ENCODE measurements around the gene CLDN8.

Gene CLDN8

GRCh38 chr21:30243691-30244090, 27.8 kb upstream of the CLDN8 start:
- no peaks in the 10 kb centered on the region for H3K4me1 ChIP-seq (ENCODE audit: low read length)
- no peaks in the 10 kb centered on the region for H3K27me3 ChIP-seq (ENCODE audit: low read depth, low read length)
- no peak overlapping the region for H3K4me3 ChIP-seq (ENCODE audit: low read length)
- H3K79me2 ChIP-seq (ENCODE audit: low read length): no peaks in the 10 kb centered on the region
- no peaks in the 10 kb centered on the region for H3K9me3 ChIP-seq (ENCODE audit: insufficient read depth, low read length)
- no peak overlapping the region for H3K27ac ChIP-seq (ENCODE audit: low read length)
- H3K9ac ChIP-seq (ENCODE audit: low read length): no peak overlapping the region
- TF ChIP-seq CTCF (IDR thresholded peaks at IDR 0.05; ENCODE audit: low read depth, low read length): no peak
- no peak overlapping the region for H3K4me2 ChIP-seq (ENCODE audit: low read length)
- no peak overlapping the region for H2AFZ ChIP-seq (ENCODE audit: low read depth, low read length)
- no peaks in the 10 kb centered on the region for H3K36me3 ChIP-seq (replicated peaks; ENCODE audit: low read depth, low read length)
- no peaks in the 10 kb centered on the region for H4K20me1 ChIP-seq (ENCODE audit: insufficient read depth, low read length)

GRCh38 chr21:30240661-30241060, 24.8 kb upstream of the CLDN8 start:
- H3K4me1 ChIP-seq (ENCODE audit: low read length): no peaks in the 10 kb centered on the region
- no peaks in the 10 kb centered on the region for H3K36me3 ChIP-seq (replicated peaks; ENCODE audit: low read depth, low read length)
- H2AFZ ChIP-seq (ENCODE audit: low read depth, low read length): no peak overlapping the region
- no peak overlapping the region for H3K4me3 ChIP-seq (ENCODE audit: low read length)
- no peaks in the 10 kb centered on the region for H3K79me2 ChIP-seq (ENCODE audit: low read length)
- H4K20me1 ChIP-seq (ENCODE audit: insufficient read depth, low read length): no peaks in the 10 kb centered on the region
- no peak overlapping the region for H3K27ac ChIP-seq (ENCODE audit: low read length)
- no peak overlapping the region for H3K4me2 ChIP-seq (ENCODE audit: low read length)
- H3K27me3 ChIP-seq (ENCODE audit: low read depth, low read length): no peaks in the 10 kb centered on the region
- H3K9ac ChIP-seq (ENCODE audit: low read length): no peak overlapping the region
- H3K9me3 ChIP-seq (ENCODE audit: insufficient read depth, low read length): no peaks in the 10 kb centered on the region
- no peak for TF ChIP-seq EZH2phosphoT487 (IDR thresholded peaks at IDR 0.05; ENCODE audit: low read depth)
- TF ChIP-seq CTCF (IDR thresholded peaks at IDR 0.05; ENCODE audit: low read depth, low read length): no peak

- H3K4me1 ChIP-seq (ENCODE audit: low read length): no peaks in the 10 kb centered on the region
- no peaks in the 10 kb centered on the region for H3K79me2 ChIP-seq (ENCODE audit: low read length)
- no peaks in the 10 kb centered on the region for H3K27me3 ChIP-seq (ENCODE audit: low read depth, low read length)
- no peak overlapping the region for H3K4me3 ChIP-seq (ENCODE audit: low read length)
- no peak overlapping the region for H2AFZ ChIP-seq (ENCODE audit: low read depth, low read length)
- H3K27ac ChIP-seq (ENCODE audit: low read length): no peak overlapping the region
- no peak for TF ChIP-seq CTCF (IDR thresholded peaks at IDR 0.05; ENCODE audit: low read depth, low read length)
- TF ChIP-seq EZH2phosphoT487 (IDR thresholded peaks at IDR 0.05; ENCODE audit: low read depth): no peak
- H3K9ac ChIP-seq (ENCODE audit: low read length): no peak overlapping the region
- no peak overlapping the region for H3K4me2 ChIP-seq (ENCODE audit: low read length)
- no peaks in the 10 kb centered on the region for H4K20me1 ChIP-seq (ENCODE audit: insufficient read depth, low read length)
- H3K36me3 ChIP-seq (replicated peaks; ENCODE audit: low read depth, low read length): no peaks in the 10 kb centered on the region
- no peaks in the 10 kb centered on the region for H3K9me3 ChIP-seq (ENCODE audit: insufficient read depth, low read length)
Observed at GRCh38 chr21:30238168-30238567, 22.3 kb upstream of the CLDN8 start.

GRCh38 chr21:30234643-30235042, 18.7 kb upstream of the CLDN8 start:
- H4K20me1 ChIP-seq (ENCODE audit: insufficient read depth, low read length): no peaks in the 10 kb centered on the region
- H3K36me3 ChIP-seq (replicated peaks; ENCODE audit: low read depth, low read length): no peaks in the 10 kb centered on the region
- H3K79me2 ChIP-seq (ENCODE audit: low read length): no peaks in the 10 kb centered on the region
- no peak overlapping the region for H3K4me3 ChIP-seq (ENCODE audit: low read length)
- no peak overlapping the region for H2AFZ ChIP-seq (ENCODE audit: low read depth, low read length)
- H3K4me1 ChIP-seq (ENCODE audit: low read length): no peaks in the 10 kb centered on the region
- H3K9me3 ChIP-seq (ENCODE audit: insufficient read depth, low read length): no peaks in the 10 kb centered on the region
- no peak overlapping the region for H3K4me2 ChIP-seq (ENCODE audit: low read length)
- H3K9ac ChIP-seq (ENCODE audit: low read length): no peak overlapping the region
- TF ChIP-seq EZH2phosphoT487 (IDR thresholded peaks at IDR 0.05; ENCODE audit: low read depth): no peak
- TF ChIP-seq CTCF (IDR thresholded peaks at IDR 0.05; ENCODE audit: low read depth, low read length): no peak
- H3K27ac ChIP-seq (ENCODE audit: low read length): no peak overlapping the region
- no peaks in the 10 kb centered on the region for H3K27me3 ChIP-seq (ENCODE audit: low read depth, low read length)

Measured in OCI-LY3 (cell line).